Measurements from ENCODE around the gene TRIM38.
"Not testable (repeated sequence)": the region's sequence is repeated elsewhere in the genome, so short reads cannot be mapped to it uniquely, and the experiment has no call there.

The TRIM38 gene

DNA sequence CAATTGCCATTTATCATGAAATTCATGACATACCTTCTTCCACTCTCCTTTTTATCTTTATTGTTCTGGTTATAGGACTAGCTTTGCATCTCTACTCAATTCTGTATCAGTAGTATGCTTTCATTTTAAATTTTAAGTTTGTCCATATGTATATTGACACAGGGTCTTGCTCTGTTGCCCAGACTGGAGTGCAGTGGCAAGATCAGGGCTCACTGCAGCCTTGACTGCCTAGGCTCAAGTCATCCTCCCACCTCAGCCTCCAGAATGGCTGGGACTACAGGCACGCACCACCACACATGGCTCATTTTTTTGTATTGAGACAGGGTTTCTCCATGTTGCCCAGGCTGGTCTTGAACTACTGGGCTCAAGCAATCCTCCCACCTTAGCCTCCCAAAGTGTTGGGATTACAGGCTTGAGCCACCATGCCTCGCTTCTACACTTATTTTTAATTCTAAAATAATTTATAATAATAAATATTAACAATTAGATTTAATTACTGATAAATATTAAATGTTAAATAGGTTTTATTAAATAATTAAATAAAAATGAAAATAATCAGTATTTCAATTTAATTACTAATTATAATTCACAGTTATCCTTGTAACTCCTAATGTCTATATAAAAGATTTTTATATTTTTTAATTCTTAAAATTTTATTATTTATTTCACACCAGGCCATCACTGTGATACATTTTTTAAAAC is 27.7 kb downstream of the TRIM38 start:
- H3K27ac ChIP-seq, result no peak overlapping the region
- no peak for TF ChIP-seq ZFX (IDR thresholded peaks at IDR 0.05)
- TF ChIP-seq, protein P1, sequence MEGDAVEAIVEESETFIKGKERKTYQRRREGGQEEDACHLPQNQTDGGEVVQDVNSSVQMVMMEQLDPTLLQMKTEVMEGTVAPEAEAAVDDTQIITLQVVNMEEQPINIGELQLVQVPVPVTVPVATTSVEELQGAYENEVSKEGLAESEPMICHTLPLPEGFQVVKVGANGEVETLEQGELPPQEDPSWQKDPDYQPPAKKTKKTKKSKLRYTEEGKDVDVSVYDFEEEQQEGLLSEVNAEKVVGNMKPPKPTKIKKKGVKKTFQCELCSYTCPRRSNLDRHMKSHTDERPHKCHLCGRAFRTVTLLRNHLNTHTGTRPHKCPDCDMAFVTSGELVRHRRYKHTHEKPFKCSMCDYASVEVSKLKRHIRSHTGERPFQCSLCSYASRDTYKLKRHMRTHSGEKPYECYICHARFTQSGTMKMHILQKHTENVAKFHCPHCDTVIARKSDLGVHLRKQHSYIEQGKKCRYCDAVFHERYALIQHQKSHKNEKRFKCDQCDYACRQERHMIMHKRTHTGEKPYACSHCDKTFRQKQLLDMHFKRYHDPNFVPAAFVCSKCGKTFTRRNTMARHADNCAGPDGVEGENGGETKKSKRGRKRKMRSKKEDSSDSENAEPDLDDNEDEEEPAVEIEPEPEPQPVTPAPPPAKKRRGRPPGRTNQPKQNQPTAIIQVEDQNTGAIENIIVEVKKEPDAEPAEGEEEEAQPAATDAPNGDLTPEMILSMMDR (conservative IDR thresholded peaks at IDR 0.05), result no peak

DNA sequence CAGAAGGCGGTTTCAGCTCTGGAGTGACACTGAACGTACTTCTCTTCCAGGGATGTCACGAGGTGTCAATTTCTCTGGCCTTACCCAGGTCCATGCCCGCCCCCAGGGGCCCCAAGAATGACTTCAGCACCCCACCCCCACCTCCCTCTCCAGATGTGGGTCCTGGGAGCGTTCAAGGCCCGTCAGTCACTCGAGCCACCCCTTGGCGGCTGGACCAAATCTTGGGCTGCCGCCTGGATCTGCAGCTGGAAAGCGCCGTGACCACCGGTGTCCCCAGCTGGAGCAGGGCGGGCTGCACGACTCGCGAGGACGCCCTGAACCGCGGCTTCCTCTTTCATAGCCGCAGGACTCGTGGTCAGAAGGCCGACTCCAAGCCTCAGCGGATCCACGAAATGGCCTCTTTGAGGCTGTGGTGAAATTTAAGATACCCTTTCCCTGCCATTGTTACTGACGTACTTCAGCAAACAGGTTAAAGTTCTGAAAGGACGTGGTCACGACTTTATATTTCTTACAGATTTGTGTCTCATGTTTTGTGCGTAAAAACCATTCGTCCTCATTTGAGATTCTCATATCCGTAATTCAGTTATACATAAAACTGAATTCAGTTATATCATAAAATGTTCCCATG is 29.3 kb downstream of the TRIM38 start:
- peak overlapping the region; percentile 18; the same call in 1 of the 2 replicates for H3K27ac ChIP-seq
- TF ChIP-seq ZFX (IDR thresholded peaks at IDR 0.05), result no peak
- TF ChIP-seq, protein P1 (conservative IDR thresholded peaks at IDR 0.05), result no peak

DNA sequence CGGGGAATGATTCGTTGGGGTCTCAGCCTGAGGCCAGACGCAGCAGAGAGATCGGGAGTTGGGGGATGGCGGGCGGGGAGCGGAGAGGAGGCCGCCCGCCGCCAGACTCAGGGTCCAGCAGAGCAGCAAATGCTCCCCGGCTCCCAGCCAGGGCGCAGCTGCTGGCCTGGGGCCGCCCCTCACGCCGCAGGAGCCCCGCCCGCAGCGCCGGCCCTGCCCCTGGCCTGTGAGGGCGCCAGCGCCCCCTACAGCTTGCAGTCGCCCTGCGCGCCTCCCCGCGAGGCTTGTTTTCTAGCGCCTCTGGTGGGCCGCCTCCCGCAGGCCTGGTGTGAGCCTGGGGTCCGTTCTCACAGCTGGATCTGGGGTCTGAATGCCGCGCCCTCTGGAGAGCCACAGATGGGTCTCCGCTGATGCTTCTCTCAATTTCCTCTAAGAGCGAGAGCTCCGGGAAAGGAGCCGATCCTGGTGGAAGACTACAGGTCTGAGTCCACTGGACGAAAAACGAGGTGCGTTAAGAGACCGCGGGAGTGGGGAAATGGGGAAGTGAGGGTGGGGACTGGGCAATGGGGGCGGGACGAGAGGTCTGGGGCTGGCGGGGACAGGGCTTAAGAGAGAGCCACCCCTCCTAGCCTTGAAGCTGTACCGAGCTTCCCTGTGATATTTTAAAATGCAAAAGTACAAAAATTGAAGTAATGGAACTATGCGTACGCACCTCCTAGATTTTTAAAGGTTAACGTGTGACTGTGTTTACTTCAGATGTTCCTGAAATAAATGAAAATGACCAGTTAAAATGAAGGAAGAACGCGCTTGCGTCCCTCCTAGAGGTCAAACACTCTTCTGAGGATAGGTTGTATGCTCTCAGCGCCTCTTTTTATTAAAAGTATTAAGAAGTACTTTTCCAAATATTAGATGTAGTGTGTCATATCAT is 30.1 kb downstream of the TRIM38 start:
- peak overlapping the region; percentile 18; the same call in 1 of the 2 replicates for H3K27ac ChIP-seq
- TF ChIP-seq, protein P1 (conservative IDR thresholded peaks at IDR 0.05), result peak; percentile 93
- TF ChIP-seq ZFX (IDR thresholded peaks at IDR 0.05), result no peak

DNA sequence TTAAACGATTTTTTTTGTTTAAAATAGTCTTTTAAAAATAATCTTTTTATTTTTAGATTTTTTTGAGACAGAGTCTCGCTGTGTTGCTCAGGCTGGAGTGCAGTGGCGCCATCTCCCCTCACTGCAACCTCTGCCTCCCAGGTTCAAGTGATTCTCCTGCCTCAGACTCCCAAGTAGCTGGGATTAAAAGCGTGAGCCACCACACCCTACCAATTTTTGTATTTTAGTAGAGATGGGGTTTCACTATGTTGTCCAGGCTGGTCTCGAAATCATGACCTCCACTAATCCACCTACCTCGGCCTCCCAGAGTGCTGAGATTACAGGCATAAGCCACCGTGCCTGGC is 30.7 kb downstream of the TRIM38 start:
- H3K27ac ChIP-seq, result not testable (repeated sequence)

DNA sequence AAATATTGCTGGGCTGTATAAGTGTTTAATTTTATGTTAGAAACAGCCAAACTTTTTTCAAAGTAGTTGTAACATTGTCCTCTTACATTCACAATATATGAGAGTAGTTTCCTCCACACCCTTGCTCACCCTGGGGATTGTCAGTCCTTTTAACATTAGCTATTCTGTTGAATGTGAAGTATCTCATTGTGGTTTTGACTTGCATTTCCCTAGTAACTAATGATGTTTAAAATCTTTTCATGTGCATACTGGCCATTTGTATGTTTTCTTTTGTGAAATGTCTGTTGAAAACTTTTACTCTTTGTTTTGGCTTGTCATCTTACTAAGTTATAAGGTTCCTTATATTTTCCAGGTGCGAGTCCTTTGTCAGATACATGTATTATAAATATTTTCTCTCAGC is 32.9 kb downstream of the TRIM38 start:
- TF ChIP-seq, protein P1 (conservative IDR thresholded peaks at IDR 0.05), result no peak
- TF ChIP-seq ZFX (IDR thresholded peaks at IDR 0.05), result no peak
- H3K27ac ChIP-seq, result no peak overlapping the region

DNA sequence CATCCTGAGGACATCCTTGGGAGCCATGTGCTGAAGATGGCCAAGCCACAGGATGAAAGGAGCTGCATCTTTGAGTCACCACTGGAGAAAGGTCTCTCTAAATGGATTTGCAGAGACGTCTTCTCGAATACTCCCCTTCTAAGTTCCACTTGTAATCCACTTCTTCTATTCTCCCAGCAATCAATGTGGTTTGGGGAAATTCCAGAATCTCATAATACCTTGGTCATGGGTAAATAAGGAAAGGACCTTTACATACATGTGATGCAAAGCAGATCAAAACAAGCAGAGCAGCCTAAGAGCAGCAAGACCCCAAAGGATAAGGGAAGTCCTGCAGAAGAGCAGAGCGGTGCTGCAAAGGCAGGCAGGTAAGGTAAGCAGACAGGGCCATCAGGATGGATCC is 35.3 kb downstream of the TRIM38 start:
- TF ChIP-seq, protein P1 (conservative IDR thresholded peaks at IDR 0.05), result no peak
- no peak for TF ChIP-seq ZFX (IDR thresholded peaks at IDR 0.05)
- H3K27ac ChIP-seq, result no peak overlapping the region

DNA sequence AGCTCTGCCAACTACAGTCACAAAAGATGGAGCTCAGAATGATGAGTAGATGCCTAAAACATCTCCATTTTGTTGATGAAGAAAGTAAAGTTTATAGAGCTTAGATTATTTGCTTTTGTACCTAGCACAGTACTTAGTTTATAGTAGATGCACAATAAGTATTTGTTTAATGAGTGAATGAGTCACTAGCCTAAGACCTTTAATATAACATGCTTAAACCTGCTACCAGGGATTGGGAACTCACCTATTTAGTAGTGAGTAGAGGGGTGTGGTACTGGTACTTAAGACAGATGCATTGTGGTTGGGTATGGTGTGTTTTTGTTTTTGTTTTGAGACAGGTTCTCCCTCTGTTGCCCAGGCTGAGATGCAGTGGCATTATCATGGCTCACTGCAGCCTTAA is 35.8 kb downstream of the TRIM38 start:
- no peak for TF ChIP-seq ZFX (IDR thresholded peaks at IDR 0.05)
- TF ChIP-seq, protein P1 (conservative IDR thresholded peaks at IDR 0.05), result no peak
- H3K27ac ChIP-seq, result no peak overlapping the region

DNA sequence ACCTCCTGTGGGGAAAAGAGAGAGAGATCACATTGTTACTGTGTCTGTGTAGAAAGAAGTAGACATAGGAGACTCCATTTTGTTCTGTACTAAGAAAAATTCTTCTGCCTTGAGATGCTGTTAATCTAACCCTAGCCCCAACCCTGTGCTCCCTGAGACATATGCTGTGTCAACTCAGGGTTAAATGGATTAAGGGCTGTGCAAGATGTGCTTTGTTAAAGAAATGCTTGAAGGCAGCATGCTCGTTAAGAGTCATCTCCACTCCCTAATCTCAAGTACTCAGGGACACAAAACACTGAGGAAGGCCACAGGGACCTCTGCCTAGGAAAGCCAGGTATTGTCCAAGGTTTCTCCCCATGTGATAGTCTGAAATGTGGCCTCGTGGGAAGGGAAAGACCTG is 36.6 kb downstream of the TRIM38 start:
- not testable (repeated sequence) for H3K27ac ChIP-seq

All from C4-2B (cell line).